ENCODE results near the gene RNF141. TPM values are rescaled to one million over a fixed set of nuclear protein-coding genes. Genes with fewer than 3 reads are reported as not detected.

Gene RNF141
- total RNA-seq, 6 experiments from 2014 or later = 41.9 to 55.8 (median 55.1) TPM

- Mint-ChIP-seq H3K9me3 (no peaks in the 10 kb centered on the region), H3K27ac (peak overlapping the region; percentile 95), H3K4me1 (ENCODE audit: low read depth) (peaks cover 42% of the 10 kb centered on the region), H3K36me3 (ENCODE audit: low read depth) (peaks cover 35% of the 10 kb centered on the region), H3K4me3 (peak overlapping the region; percentile 41; the same call in 1 of the 2 replicates), H3K27me3 (ENCODE audit: insufficient read depth) (no peaks in the 10 kb centered on the region; the same call in none of the 2 replicates)
- no peak for DNase-seq
- no peak for TF ChIP-seq CTCF (IDR thresholded peaks at IDR 0.05)
Measured at GRCh38 chr11:10490032-10490397, 51.0 kb downstream of the RNF141 start.

- DNase-seq = no peak
- Mint-ChIP-seq H3K27me3 (ENCODE audit: insufficient read depth) (no peaks in the 10 kb centered on the region; the same call in none of the 2 replicates), H3K27ac (no peak overlapping the region), H3K4me1 (ENCODE audit: low read depth) (peaks cover 42% of the 10 kb centered on the region), H3K4me3 (no peak overlapping the region), H3K9me3 (no peaks in the 10 kb centered on the region), H3K36me3 (ENCODE audit: low read depth) (peaks cover 35% of the 10 kb centered on the region)
- TF ChIP-seq CTCF (IDR thresholded peaks at IDR 0.05) = no peak
Measured at GRCh38 chr11:10488934-10489691, 51.9 kb downstream of the RNF141 start.

- Mint-ChIP-seq H3K36me3 (ENCODE audit: low read depth) (peaks cover 35% of the 10 kb centered on the region), H3K27me3 (ENCODE audit: insufficient read depth) (no peaks in the 10 kb centered on the region; the same call in none of the 2 replicates), H3K4me1 (ENCODE audit: low read depth) (peaks cover 42% of the 10 kb centered on the region), H3K9me3 (no peaks in the 10 kb centered on the region), H3K27ac (no peak overlapping the region), H3K4me3 (no peak overlapping the region)
- no peak for DNase-seq
- no peak for TF ChIP-seq CTCF (IDR thresholded peaks at IDR 0.05)
Measured at GRCh38 chr11:10488121-10488933, 52.7 kb downstream of the RNF141 start.

GRCh38 chr11:10487002-10487647 lies 53.9 kb downstream of the RNF141 start:
- DNase-seq = no peak
- no peak overlapping the region for H3K4me3 Mint-ChIP-seq
- peaks cover 25% of the 10 kb centered on the region for H3K36me3 Mint-ChIP-seq (ENCODE audit: low read depth)
- no peaks in the 10 kb centered on the region; the same call in none of the 2 replicates for H3K27me3 Mint-ChIP-seq (ENCODE audit: insufficient read depth)
- H3K4me1 Mint-ChIP-seq (ENCODE audit: low read depth) = peaks cover 35% of the 10 kb centered on the region
- H3K9me3 Mint-ChIP-seq = no peaks in the 10 kb centered on the region
- TF ChIP-seq CTCF (IDR thresholded peaks at IDR 0.05) = no peak
- no peak overlapping the region for H3K27ac Mint-ChIP-seq

- Mint-ChIP-seq H3K4me1 (ENCODE audit: low read depth) (peaks cover 26% of the 10 kb centered on the region), H3K4me3 (no peak overlapping the region)
- no peak for TF ChIP-seq CTCF (IDR thresholded peaks at IDR 0.05)
Measured at GRCh38 chr11:10486161-10486840, 54.7 kb downstream of the RNF141 start.

More at GRCh38 chr11:10486161-10486840, 54.7 kb downstream of the RNF141 start:
- Mint-ChIP-seq H3K36me3 (ENCODE audit: low read depth) (peaks cover 17% of the 10 kb centered on the region), H3K27ac (no peak overlapping the region), H3K27me3 (ENCODE audit: insufficient read depth) (no peaks in the 10 kb centered on the region; the same call in none of the 2 replicates), H3K9me3 (no peaks in the 10 kb centered on the region)
- no peak for DNase-seq

Data from HFFc6 (cell line).